BJ (cell line): ENCODE measurements around the gene PEF1. TPM values are rescaled to one million over a fixed set of nuclear protein-coding genes. Genes with fewer than 3 reads are reported as not detected.

Experiments used
- CTCF ChIA-PET: fragments of 350-600 bp; formaldehyde crosslinking; extraction: SDS; loops from one replicate; lab custom pipeline; 2021; ENCODE audit warnings: antibody characterized with exemption, inconsistent platforms; lab: Yijun Ruan, JAX
- POLR2A ChIA-PET: fragments of 300-600 bp; sonication (Branson Sonifier 250); formaldehyde crosslinking; extraction: SDS; loops from one replicate; lab custom pipeline; 2021; ENCODE audit warnings: antibody characterized with exemption; lab: Charles Lee
- DNase-seq: peaks from one replicate; pipeline ENCODE4 v3.0.0-alpha.2; 2011; ENCODE audit warnings: low read depth
- H3K27me3 ChIP-seq: 2 replicates; pipeline ENCODE4 v1.6.0; 2011; ENCODE audit warnings: low read length; ENCODE audit not compliant: control insufficient read depth, insufficient read depth
- H3K36me3 ChIP-seq: 2 replicates; pipeline ENCODE4 v1.5.1; 2011; ENCODE audit warnings: low read length; ENCODE audit not compliant: control insufficient read depth, insufficient read depth
- H3K4me3 ChIP-seq: 2 replicates; pipeline ENCODE4 v1.5.1; 2011; ENCODE audit warnings: low read depth, mild to moderate bottlenecking, control low read depth, low read length
- CTCF ChIP-seq: IDR thresholded peaks from 2 replicates; pipeline ENCODE4 v1.5.1; 2011; ENCODE audit warnings: low read depth, mild to moderate bottlenecking, control low read depth, inconsistent platforms, low read length, moderate library complexity; ENCODE audit not compliant: insufficient read depth
- polyA minus RNA-seq: library from RNA; depleted of rRNA, polyadenylated mRNA; stranded (reverse); fragments of >200 nt; gene quantifications from 2 replicates; pipeline ENCODE4 v1.2.3, GENCODE V29; 2011; rRNA and poly(A)+ RNA removed
- polyA plus RNA-seq: library from polyadenylated mRNA; depleted of rRNA; stranded (reverse); fragments of >200 nt; gene quantifications from 2 replicates; pipeline ENCODE4 v1.2.3, GENCODE V29; 2011; rRNA removed

Gene PEF1
- 111 and 145 TPM in 2 replicates for polyA plus RNA-seq
- polyA minus RNA-seq = 93.5 and 142 TPM in 2 replicates

GRCh38 chr1:31644560-31645273, at the start of gene PEF1:
TSS of gene PEF1 (minus strand) at chr1:31644876. CDS start at chr1:31644864, 12 bp downstream.
- Histone ChIP-seq H3K4me3 (peak within 1 kb of the TSS; percentile 93), H3K27me3 (no peaks in the 10 kb centered on the region), H3K36me3 (no peaks in the 10 kb centered on the region)
- TF ChIP-seq CTCF = no peak
- POLR2A ChIA-PET = interaction anchor here (0.7 to 0.8 kb wide), 3 partner anchors 59 to 144 kb away, joined by 3 to 15 read pairs (median 10); partner anchors contain the start of gene COL16A1
- DNase-seq = peak; percentile 78
- CTCF ChIA-PET = interaction anchor here (0.6 to 1.7 kb wide), 7 partner anchors 9 to 145 kb away, joined by 3 to 8 read pairs (median 3); no protein-coding TSS in a partner anchor

GRCh38 chr1:31693231-31693630, 48.6 kb upstream of the PEF1 start:
- no peak for DNase-seq
- peaks cover 61% of the 10 kb centered on the region for H3K36me3 ChIP-seq
- CTCF ChIA-PET = interaction anchor here (1.3 to 4.0 kb wide), 3 partner anchors 12 to 22 kb away, joined by 3 to 13 read pairs (median 4); no protein-coding TSS in a partner anchor

GRCh38 chr1:31691951-31692350, 47.3 kb upstream of the PEF1 start:
- CTCF ChIA-PET = interaction anchor here (4.0 kb wide), 1 partner anchor 24 kb away, joined by 13 read pairs; no protein-coding TSS in a partner anchor
- H3K4me3 ChIP-seq = no peak overlapping the region
- no peaks in the 10 kb centered on the region for H3K27me3 ChIP-seq
- POLR2A ChIA-PET = no interaction called here
- no peak for DNase-seq
- H3K36me3 ChIP-seq = peaks cover 54% of the 10 kb centered on the region
- no peak for TF ChIP-seq CTCF

More at GRCh38 chr1:31693231-31693630, 48.6 kb upstream of the PEF1 start:
- Histone ChIP-seq H3K4me3 (no peak overlapping the region), H3K27me3 (no peaks in the 10 kb centered on the region)
- no peak for TF ChIP-seq CTCF
- POLR2A ChIA-PET = no interaction called here

GRCh38 chr1:31691446-31691845, 46.8 kb upstream of the PEF1 start:
- CTCF ChIA-PET = interaction anchor here (1.6 to 4.0 kb wide), 3 partner anchors 10 to 24 kb away, joined by 6 to 13 read pairs (median 6); no protein-coding TSS in a partner anchor
- no peak for DNase-seq
- POLR2A ChIA-PET = no interaction called here
- H3K36me3 ChIP-seq = peaks cover 50% of the 10 kb centered on the region
- no peak for TF ChIP-seq CTCF
- no peaks in the 10 kb centered on the region for H3K27me3 ChIP-seq
- H3K4me3 ChIP-seq = no peak overlapping the region

GRCh38 chr1:31690921-31691320, 46.2 kb upstream of the PEF1 start:
- Histone ChIP-seq H3K4me3 (no peak overlapping the region), H3K27me3 (no peaks in the 10 kb centered on the region), H3K36me3 (peaks cover 49% of the 10 kb centered on the region)
- ChIA-PET CTCF (interaction anchor here (1.0 to 4.2 kb wide), 5 partner anchors 10 to 72 kb away, joined by 3 to 21 read pairs (median 6); no protein-coding TSS in a partner anchor), POLR2A (no interaction called here)
- DNase-seq = no peak
- no peak for TF ChIP-seq CTCF
